HG03354 (cell line): Measurements from ENCODE around the gene ACAA2.

Source experiments
- ATAC-seq: cut with Tn5 transposase; IDR thresholded peaks from one replicate; pipeline ENCODE4 v1.9.1; 2021; ENCODE audit warnings: mild to moderate bottlenecking; ENCODE audit not compliant: unreplicated experiment, poor library complexity, severe bottlenecking

ACAA2 gene

GRCh38 chr18:49778826-49779465 lies 34.4 kb downstream of the ACAA2 start:
- ATAC-seq, result no peak

GRCh38 chr18:49769047-49769728 lies 44.1 kb downstream of the ACAA2 start:
- no peak for ATAC-seq

- ATAC-seq, result no peak
These were observed 45.3 kb downstream of the ACAA2 start for GRCh38 chr18:49768051-49768391.

- ATAC-seq, result no peak
These were observed 46.0 kb downstream of the ACAA2 start for GRCh38 chr18:49767111-49768050.

GRCh38 chr18:49766646-49767045 lies 46.7 kb downstream of the ACAA2 start:
- ATAC-seq, result no peak

- ATAC-seq, result no peak
These were observed 49.3 kb downstream of the ACAA2 start for GRCh38 chr18:49764032-49764431.

GRCh38 chr18:49763590-49763989 lies 49.7 kb downstream of the ACAA2 start:
- ATAC-seq, result no peak

GRCh38 chr18:49762191-49763077 lies 50.9 kb downstream of the ACAA2 start:
- no peak for ATAC-seq

- ATAC-seq, result no peak
These were observed 51.6 kb downstream of the ACAA2 start for GRCh38 chr18:49761771-49762170.

- ATAC-seq, result no peak
These were observed 55.1 kb downstream of the ACAA2 start for GRCh38 chr18:49758263-49758610.

- no peak for ATAC-seq
These were observed 55.6 kb downstream of the ACAA2 start for GRCh38 chr18:49757513-49758262.

GRCh38 chr18:49756671-49757362 lies 56.5 kb downstream of the ACAA2 start:
- ATAC-seq, result no peak

GRCh38 chr18:49756135-49756534 lies 57.2 kb downstream of the ACAA2 start:
- no peak for ATAC-seq

GRCh38 chr18:49755489-49755888 lies 57.8 kb downstream of the ACAA2 start:
- no peak for ATAC-seq

- ATAC-seq, result no peak
These were observed 58.5 kb downstream of the ACAA2 start for GRCh38 chr18:49754866-49755265.

- no peak for ATAC-seq
These were observed 59.7 kb downstream of the ACAA2 start for GRCh38 chr18:49753643-49754042.

- no peak for ATAC-seq
These were observed 61.3 kb downstream of the ACAA2 start for GRCh38 chr18:49752095-49752457.

GRCh38 chr18:49751427-49752094 lies 61.8 kb downstream of the ACAA2 start:
- ATAC-seq, result no peak
